ENCODE data around the gene PRKCA.

DNA sequence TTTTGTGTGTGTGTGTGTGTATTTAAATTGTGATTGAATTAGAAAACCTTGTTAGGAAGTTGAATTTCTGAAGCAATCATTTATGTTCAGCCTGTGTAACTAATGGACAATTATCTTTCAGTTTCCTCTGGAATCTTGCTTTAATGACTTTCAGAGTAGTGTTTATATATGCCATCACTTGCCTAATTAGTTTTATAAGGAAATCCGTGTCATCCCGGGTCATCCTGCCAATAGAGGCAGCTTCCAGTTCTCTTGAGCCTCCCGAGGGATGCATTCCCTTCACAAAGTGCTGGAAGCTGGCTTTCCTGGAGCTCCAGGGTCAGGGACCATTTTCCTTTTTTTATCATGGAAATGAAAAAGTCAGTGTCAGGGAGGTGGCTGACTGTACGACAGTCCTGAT is 42.9 kb downstream of the PRKCA start:
- TF ChIP-seq, protein P1, sequence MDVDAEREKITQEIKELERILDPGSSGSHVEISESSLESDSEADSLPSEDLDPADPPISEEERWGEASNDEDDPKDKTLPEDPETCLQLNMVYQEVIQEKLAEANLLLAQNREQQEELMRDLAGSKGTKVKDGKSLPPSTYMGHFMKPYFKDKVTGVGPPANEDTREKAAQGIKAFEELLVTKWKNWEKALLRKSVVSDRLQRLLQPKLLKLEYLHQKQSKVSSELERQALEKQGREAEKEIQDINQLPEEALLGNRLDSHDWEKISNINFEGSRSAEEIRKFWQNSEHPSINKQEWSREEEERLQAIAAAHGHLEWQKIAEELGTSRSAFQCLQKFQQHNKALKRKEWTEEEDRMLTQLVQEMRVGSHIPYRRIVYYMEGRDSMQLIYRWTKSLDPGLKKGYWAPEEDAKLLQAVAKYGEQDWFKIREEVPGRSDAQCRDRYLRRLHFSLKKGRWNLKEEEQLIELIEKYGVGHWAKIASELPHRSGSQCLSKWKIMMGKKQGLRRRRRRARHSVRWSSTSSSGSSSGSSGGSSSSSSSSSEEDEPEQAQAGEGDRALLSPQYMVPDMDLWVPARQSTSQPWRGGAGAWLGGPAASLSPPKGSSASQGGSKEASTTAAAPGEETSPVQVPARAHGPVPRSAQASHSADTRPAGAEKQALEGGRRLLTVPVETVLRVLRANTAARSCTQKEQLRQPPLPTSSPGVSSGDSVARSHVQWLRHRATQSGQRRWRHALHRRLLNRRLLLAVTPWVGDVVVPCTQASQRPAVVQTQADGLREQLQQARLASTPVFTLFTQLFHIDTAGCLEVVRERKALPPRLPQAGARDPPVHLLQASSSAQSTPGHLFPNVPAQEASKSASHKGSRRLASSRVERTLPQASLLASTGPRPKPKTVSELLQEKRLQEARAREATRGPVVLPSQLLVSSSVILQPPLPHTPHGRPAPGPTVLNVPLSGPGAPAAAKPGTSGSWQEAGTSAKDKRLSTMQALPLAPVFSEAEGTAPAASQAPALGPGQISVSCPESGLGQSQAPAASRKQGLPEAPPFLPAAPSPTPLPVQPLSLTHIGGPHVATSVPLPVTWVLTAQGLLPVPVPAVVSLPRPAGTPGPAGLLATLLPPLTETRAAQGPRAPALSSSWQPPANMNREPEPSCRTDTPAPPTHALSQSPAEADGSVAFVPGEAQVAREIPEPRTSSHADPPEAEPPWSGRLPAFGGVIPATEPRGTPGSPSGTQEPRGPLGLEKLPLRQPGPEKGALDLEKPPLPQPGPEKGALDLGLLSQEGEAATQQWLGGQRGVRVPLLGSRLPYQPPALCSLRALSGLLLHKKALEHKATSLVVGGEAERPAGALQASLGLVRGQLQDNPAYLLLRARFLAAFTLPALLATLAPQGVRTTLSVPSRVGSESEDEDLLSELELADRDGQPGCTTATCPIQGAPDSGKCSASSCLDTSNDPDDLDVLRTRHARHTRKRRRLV (CRISPR knock-in tag; IDR thresholded peaks at IDR 0.05) = no peak
- TF ChIP-seq ZNF780A (CRISPR knock-in tag; IDR thresholded peaks at IDR 0.05) = no peak
- no peak for TF ChIP-seq ASH2L (IDR thresholded peaks at IDR 0.05; ENCODE audit: insufficient read length, low read depth, low read length)
- no peak for TF ChIP-seq KAT2B (IDR thresholded peaks at IDR 0.05; ENCODE audit: borderline replicate concordance, low read depth, low read length)
- no peak for TF ChIP-seq BRCA1 (CRISPR knock-in tag; IDR thresholded peaks at IDR 0.05)
- TF ChIP-seq, protein P2, sequence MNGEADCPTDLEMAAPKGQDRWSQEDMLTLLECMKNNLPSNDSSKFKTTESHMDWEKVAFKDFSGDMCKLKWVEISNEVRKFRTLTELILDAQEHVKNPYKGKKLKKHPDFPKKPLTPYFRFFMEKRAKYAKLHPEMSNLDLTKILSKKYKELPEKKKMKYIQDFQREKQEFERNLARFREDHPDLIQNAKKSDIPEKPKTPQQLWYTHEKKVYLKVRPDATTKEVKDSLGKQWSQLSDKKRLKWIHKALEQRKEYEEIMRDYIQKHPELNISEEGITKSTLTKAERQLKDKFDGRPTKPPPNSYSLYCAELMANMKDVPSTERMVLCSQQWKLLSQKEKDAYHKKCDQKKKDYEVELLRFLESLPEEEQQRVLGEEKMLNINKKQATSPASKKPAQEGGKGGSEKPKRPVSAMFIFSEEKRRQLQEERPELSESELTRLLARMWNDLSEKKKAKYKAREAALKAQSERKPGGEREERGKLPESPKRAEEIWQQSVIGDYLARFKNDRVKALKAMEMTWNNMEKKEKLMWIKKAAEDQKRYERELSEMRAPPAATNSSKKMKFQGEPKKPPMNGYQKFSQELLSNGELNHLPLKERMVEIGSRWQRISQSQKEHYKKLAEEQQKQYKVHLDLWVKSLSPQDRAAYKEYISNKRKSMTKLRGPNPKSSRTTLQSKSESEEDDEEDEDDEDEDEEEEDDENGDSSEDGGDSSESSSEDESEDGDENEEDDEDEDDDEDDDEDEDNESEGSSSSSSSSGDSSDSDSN (CRISPR knock-in tag; IDR thresholded peaks at IDR 0.05) = no peak
- TF ChIP-seq ZNF562 (CRISPR knock-in tag; IDR thresholded peaks at IDR 0.05; ENCODE audit: borderline replicate concordance) = no peak
- no peak for TF ChIP-seq MAFF (IDR thresholded peaks at IDR 0.05; ENCODE audit: low read depth, low read length)
- TF ChIP-seq FOXP1 (IDR thresholded peaks at IDR 0.05) = no peak
- no peak for TF ChIP-seq FOXP1 (CRISPR knock-in tag; IDR thresholded peaks at IDR 0.05)
- no peak for TF ChIP-seq NFE2L2 (IDR thresholded peaks at IDR 0.05; ENCODE audit: low read length)
- TF ChIP-seq, protein P3, sequence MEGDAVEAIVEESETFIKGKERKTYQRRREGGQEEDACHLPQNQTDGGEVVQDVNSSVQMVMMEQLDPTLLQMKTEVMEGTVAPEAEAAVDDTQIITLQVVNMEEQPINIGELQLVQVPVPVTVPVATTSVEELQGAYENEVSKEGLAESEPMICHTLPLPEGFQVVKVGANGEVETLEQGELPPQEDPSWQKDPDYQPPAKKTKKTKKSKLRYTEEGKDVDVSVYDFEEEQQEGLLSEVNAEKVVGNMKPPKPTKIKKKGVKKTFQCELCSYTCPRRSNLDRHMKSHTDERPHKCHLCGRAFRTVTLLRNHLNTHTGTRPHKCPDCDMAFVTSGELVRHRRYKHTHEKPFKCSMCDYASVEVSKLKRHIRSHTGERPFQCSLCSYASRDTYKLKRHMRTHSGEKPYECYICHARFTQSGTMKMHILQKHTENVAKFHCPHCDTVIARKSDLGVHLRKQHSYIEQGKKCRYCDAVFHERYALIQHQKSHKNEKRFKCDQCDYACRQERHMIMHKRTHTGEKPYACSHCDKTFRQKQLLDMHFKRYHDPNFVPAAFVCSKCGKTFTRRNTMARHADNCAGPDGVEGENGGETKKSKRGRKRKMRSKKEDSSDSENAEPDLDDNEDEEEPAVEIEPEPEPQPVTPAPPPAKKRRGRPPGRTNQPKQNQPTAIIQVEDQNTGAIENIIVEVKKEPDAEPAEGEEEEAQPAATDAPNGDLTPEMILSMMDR (CRISPR knock-in tag; IDR thresholded peaks at IDR 0.05) = no peak
- no peak for TF ChIP-seq SP1 (IDR thresholded peaks at IDR 0.05)
- no peak for TF ChIP-seq SP1 (CRISPR knock-in tag; IDR thresholded peaks at IDR 0.05)
- no peak for TF ChIP-seq JUND (CRISPR knock-in tag; IDR thresholded peaks at IDR 0.05)
- TF ChIP-seq RCOR2 (CRISPR knock-in tag; IDR thresholded peaks at IDR 0.05) = no peak

All from HepG2 (cell line).